GM18907 (cell line): ENCODE measurements around the gene ATP5F1D.
A peak's percentile ranks its signal among the peaks of the same experiment; 100 is the strongest.

Source experiments
- ATAC-seq: cut with Tn5 transposase; IDR thresholded peaks from one replicate; pipeline ENCODE4 v1.9.1; 2021; ENCODE audit warnings: mild to moderate bottlenecking, moderate library complexity; ENCODE audit not compliant: unreplicated experiment

The ATP5F1D gene

DNA sequence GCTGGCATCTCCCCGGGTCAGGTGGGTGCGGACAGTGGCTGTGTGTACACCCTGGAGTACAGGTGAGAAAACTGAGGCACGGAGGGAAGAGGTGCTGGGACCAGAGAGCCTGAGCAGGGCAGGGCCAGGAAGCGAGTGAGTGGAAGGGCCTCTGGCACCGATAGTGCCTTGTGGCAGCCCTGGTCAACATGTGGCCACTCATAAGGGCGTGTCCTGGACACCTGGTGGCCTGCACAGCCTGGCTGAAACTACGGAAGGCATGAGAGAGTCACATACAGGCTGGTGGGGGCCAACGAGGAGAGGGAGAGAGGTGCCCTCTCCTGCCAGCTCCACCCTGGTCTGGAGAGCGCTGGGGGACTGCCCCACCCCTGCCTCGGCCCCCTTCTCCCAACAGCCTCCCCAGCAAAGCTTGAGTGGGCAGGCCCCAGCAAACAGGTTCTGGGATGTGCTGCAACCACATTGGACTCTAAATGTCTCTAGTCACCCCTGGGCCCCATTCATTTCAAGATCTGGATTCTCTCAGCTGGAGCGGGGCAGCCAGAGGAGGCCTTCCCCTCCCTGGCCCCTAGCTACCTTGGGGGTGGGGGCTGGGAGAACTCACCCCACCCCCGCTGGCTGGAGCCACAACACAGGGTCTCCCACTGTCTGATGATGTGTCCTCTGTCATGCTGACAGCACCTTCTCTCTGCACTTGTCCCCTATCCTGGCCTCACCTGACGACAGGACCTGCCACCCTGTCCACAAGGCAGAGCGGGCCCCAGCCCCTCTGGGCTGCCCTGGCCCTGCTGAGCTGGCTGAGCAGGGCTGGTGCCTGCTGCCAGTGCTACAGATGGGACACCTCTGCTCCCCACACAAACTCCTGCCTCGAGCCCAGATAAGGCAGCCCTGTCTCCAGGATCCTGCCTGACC is 9.6 kb upstream of the ATP5F1D start:
- no peak for ATAC-seq

DNA sequence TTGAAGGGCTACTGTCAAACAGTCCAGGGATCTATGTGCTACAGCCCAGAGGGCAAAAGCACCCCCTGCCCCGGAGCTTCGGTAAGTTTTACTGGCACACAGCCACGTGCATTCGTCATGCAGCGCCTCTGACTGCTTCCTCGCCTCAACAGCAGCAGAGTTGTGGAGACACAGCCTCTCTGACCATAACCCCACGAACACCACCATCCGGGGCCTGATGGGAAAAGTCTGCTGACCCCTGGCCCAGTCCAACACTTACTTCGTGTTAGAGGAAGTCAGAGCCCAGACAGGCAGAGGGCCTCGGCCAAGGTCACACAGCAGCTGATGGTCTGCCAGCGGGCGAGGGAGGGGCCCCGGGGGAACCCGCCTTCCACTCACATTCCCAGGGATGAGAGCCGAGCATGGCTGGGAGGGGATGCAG is 8.9 kb upstream of the ATP5F1D start:
- no peak for ATAC-seq

DNA sequence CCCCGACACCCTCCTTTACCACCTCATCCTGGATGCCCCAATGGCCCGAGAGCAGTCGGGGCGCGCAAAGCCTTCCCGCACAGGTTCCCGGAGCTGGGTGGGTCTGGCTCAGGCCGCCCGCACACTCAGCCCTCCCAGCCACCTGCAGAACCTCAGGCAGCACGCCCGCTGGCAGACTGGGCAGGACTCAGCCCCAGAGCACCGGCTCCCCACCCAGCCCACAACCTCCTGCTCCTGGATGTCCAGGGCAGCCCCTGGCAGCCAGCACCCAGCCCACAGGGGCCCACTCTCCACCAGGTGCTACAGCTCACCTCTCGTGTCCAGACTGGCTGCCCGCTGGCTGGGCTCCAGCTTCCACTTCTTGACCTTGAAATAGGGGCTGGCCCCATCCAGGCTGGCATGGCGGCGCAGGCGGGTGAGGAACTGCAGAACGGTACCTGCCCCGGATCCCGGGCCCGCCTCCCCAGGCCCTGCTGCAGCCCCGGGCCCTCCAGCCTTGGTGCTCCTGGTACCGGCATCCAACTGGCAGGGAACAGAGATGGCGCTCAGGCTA is 8.4 kb upstream of the ATP5F1D start:
- ATAC-seq = no peak

DNA sequence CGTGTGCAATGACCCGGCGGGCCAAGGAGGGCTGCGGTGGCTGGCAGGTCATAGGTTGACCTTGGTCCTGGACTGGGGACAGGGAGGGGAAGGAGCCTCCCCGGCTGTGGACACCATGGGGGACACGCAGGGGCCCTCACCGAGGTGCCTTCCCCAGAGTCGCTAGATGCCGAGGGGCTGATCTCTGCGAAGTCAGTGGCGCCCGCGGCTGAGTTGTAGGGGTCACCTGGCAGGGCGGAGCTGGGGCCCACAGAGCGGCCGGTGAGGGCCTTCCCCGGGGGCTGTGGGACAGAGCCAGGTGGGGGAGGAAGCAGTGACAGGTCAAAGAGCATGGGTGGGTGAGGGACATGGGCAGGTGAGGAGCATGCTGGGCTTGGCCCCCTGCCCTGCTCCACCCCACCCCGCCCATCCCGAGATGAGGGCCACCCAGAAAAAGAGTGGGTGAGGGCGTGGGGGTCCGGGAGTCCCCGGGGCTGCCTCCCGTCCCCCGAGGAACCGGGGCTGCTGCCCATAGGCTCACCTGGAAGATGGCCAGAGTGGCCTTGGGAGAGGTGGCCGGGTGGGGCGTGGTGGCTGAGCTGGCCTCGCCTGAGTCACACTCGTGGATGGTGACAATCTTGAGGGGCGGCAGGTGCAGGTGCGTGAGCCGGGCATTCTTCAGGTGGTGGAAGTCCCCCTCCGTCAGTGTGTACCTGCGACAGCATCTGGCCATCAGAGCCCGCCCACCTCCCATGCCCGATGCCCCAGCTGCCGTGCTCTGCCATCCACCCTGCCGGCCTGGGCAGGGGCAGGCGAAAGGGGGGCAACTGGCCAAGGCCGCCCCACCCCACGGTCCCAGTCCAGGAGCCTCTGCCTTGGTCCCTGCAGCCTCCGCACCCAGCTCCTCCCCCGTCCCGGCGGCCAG is 7.2 kb upstream of the ATP5F1D start:
- ATAC-seq = no peak

DNA sequence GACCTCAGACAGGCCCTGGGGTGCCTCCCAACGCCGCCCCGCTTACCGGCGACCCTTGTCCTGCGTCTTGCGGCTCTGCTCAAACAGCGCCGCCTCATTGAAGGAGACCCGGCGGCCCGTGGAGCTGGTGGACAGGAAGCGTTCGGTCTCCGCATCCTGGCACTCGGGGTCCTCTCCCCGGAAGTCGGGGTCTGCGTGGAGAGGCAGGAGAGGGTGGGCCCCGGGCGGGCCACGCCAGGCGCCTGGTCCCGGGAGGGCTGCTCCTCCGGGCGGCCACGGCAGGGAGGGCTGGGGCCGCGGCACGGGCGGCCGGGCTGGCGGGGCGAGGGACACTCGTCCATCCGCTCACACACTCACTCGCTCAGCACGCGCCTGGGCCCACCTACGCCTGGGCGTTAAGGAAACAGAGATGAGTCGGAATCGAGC is 6.6 kb upstream of the ATP5F1D start:
- no peak for ATAC-seq

DNA sequence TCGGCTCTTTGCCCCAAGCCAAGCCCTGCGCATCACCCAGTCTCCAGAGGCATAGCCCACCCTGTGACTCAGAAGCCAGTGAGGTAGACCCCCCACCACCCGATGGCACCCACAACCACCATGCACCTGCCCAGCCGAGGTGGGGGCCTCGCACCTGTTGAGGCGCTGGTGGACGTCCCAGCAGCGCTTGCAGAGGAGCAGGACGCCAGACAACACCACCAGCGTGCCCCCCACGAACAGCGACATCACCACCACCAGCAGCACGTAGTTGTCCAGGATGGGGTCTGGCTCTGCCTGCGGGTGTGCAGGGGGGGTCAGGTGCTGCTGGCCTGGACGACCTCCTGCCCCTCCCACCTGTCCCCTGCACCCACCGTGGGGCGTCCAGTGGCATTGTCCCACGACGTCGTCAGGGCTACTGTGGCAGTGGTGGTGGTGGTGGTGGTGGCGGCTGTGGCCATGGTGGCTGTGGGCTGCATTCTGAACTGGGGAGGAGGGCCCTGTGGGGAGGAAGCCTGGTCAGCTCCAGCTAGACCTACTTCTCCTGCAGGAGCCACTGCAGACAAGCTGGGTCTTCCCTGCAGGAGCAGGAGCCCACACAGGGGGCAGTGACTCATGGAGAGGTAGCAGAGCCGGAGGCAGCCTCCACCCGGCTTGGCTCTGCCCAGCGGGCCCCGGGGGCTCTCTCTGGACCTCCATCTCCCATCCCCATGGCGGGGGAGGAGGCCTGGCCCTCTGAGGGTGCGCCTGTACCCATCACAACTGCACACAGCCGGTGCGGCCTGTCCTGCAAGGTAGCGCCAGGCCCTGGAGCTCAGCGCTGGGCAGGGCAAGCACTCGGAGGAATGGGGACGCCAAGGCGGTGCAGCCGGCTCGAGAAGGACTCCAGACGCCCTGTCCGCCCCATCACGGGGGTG is 5.7 kb upstream of the ATP5F1D start:
- ATAC-seq = no peak

DNA sequence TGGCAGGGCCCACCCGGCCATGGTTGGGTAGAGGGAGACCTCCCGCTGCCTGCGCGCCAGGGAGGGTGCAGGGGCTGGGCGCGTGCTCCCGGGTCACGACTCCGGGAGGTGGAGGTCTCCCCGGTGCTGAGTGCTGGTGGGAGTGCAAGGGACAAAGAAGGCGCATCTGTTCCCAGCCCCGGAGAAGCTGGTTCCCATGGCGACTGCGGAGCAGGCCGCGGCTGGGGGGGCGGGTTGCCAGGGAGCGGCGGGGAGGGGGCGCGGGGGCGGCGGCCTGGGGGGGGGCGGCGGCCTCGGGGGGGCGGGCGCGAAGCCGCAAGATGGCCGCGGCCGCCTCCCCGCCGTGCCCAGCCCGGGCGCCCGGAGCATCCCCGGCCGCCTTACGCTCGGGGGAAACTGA is 5.0 kb upstream of the ATP5F1D start:
- no peak for ATAC-seq

DNA sequence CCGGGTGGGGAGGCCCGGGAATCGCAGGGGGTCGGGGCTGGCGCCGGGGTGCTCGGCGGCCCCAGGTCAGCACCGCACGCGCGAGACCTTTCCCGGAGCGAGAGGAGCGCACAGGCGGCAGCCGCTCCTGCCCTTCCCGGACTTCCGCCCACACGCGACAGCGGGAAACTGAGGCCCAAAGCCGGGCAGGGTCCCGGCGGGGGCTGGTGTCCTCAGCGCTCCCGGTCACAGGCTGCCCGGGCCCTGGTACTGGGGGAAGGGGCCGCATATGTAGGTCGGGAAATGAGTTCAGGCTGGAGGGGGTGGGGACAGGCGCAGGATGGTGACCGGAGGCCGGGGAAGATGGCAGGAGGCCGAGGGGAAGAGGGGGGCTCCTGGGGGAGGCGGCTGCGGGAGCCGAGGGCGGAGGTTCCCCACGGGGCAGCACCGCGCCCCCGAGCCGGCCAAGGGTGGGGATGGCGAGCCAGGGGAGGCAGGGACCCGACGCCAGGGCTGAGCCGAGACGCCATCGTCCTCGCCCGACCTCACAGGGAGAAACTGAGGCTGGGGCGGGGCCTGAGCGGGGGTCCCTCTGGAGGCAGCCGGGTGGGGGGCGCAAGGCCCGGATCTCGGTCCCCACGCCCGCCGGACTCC is 4.4 kb upstream of the ATP5F1D start:
- ATAC-seq = no peak

DNA sequence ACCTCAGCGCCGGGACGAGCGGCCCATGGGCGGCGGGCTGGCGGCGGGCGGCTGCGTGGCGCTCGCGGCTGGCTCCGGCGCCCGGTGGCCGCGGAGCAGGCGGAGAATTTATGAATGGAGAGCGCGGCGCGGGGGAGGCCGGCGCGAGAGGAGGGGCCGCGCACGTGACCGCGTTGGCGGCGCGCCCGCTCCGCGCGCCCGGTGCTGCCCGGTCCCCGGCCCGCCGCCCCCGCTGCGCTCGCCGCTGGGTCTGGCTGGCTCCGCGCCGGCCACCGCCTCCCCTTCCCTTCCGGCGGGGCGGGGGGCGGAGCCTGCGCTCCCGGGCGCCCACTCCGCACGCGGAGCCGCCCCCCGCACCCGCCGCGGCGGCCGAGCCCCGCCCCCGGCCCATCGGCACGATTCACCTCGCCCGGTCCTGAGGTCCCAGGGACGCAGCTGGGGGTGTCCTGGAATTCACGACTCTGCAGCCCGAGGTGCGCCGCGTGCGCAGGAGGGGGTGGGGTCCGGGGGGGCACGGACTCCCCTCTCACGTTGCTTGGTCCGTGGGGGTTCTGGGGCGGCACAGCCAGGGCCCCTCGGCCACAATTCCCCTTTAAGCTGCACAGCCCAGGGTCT is 3.7 kb upstream of the ATP5F1D start, which contains the start of gene CBARP:
TSS of gene CBARP (minus strand) at position 252 of the 615 bp plus-strand sequence. CDS start 1,905 bp downstream, outside the sequence.
- ATAC-seq = no peak

DNA sequence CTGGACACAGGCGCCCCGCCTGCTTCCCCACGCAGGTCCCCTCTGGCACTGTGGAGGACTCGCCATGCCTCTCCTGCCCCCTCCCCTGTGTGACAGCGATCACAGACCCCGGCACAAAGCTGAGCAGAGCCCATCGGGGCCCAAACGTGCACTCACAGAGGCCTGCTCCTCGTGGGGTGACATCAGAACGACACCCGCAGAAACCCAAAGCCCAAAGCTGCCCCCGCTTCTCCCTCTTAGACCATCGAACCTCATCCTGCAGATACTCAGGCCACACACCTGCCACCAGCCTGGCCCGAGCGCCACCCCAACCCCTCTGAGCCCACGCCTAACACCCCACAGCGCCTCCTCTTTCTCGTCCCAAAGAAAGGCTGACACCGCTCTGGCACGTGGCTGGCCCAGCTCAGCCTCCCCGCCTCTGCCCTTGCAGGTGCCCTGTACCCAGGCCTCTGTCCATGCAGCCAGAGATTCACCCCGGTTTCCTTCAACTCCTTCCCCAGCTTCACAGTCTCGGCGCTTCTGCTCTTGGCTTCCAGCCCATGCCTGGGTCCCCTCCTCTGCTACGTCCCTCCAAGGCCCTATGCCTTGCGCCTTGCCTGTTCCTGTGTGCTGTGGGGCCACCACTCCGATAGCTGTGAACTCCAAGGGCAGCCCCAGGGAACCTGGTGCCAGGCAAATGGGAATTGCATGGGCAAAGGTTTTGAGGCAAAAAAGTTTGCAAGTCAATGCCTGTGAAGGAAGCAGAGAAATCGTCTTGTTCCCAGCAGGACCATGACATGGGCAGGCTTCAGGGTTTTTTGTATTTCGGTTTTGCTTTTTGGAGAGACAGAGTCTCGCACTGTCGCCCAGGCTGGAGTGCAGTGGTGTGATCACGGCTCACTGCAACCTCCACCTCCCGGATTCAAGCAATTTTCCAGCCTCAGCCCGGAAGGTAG is 2.9 kb upstream of the ATP5F1D start:
- no peak for ATAC-seq

DNA sequence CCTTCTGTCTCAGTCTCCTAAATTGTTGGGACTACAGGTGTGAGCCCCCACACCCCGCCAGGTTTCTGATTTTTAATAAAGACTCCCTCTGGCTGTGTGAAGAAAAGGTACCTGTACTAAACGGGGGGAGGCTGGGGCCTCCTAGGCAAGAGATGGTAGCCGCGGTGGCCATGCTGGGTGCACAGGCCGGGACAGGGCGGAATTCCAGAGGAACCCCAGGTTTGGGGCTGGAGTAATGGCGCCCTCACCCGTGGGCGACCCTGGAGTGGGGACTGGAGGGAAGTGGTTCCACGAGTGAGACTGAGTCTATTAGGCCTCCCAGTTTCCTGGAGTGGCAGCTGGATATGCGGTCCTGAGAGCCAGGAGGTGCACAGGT is 2.1 kb upstream of the ATP5F1D start:
- ATAC-seq = no peak

DNA sequence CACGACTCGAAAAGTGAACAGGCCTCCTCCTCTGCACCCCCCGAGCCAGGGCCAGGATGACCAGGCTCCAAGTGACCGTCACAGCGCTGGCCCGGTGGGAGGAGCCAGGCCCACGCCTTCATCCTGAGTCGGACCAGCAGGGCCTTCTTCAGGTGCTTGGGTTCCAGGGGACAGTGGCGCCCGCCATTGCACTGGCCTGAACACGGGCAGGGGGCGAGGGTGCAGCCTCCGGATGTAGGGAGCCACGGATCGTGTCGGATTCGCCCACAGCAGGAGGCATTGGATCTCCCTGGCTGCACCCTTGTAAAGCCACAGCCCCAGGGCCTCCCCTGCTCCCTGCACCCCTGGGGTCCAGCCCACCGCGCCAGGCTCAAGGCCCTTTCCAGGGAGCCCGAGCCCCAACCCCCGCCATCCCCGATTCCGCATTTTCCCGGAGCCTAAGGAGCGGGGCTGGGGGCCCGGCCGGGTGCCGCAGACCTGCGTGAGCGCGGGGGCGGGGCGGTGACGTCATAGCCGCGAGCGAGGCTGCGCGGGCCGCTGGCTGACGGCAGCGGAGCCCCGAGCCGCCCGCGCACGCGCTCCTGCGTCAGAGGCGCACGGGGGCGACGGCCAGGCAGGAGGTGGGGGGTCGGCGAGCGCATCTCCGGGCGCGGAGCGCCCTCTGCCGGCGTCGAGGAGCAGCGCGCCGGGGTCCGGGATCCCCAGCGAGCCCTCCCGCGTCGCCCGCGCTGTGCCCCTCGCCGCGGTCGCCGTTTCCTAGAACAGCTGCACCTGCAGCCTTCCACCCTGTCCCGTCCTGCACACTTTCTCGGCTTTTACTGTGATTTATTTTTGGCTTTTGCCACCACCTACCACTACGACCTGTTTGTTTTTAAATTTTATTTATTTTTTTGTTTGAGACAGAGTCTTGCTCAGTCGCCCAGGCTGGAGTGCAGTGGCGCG is 1.5 kb upstream of the ATP5F1D start:
- ATAC-seq = peak; percentile 34

DNA sequence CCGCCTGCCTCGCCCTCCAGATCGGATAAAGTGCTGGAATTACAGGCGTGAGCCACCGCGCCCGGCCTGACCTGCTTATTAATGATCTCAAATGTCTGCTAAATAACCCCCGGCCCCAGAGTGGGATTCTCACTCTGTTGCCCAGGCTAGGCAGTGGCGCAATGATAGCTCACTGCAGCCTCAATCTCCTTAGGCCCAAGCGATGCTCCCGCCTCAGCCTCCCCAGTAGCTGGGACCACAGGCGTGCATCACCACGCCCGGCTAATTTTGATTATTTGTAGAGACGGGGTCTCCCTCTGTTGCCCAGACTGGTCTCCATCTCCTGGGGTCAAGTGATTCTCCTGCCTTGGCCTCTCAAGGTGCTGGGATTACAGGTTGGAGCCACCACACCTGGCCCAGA is 626 bp upstream of the ATP5F1D start:
- no peak for ATAC-seq

DNA sequence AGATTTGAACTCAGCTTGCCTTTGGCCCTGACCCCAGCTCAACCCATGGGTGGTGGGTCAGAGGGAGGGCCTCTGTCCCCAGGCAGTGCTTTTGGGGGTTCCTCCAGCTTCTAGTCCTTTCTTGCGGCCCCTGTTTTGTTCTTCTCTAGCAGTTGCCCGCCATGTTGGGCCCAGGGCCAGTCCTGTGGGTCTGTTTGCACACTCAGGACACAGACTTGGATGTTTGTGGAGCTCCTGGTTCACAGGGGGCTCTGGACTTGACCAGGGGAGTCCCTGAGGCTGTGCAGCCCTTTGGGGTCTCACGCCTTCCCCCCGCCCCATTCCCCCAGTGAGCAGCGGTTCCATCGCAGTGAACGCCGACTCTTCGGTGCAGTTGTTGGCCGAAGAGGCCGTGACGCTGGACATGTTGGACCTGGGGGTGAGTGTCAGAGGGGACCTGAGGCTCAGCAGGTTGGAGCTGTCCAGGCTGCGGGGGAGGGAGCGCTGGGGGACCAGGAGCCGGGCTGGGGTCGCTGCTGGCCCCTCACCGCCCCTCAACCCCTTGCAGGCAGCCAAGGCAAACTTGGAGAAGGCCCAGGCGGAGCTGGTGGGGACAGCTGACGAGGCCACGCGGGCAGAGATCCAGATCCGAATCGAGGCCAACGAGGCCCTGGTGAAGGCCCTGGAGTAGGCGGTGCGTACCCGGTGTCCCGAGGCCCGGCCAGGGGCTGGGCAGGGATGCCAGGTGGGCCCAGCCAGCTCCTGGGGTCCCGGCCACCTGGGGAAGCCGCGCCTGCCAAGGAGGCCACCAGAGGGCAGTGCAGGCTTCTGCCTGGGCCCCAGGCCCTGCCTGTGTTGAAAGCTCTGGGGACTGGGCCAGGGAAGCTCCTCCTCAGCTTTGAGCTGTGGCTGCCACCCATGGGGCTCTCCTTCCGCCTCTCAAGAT is 2.5 kb downstream of the ATP5F1D start:
- no peak for ATAC-seq

DNA sequence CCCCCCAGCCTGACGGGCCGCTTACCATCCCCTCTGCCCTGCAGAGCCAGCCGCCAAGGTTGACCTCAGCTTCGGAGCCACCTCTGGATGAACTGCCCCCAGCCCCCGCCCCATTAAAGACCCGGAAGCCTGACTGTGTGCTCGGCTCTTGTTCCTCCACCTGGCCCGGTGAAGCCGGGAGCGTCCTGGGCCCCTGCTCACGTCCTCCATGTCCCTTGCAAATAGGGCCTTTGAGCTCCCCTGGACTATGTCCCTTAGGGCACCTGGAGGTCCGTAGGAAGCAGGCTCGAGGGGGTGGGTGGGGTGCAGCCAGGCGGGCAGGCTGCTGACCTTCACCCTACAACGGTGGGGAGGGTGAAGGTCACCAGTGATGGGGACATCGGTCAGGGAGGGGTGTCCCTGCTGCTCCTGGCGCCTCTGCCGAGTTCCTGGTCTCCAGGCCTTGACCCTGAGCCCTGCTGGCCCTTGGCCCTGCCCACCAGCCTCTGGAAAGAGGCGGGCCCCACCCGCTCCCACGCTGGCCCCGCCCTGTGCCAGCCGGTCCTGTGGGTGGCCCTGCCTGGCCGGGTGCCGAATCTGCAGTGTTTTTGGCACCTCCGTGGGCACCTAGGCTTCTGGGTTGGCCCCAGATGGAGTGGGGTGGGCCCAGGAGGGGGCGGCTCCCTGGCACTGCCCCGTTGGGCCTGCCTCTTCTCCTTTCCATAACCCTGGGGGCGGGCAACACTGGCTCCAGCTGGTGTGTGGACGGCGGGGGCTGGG is 3.3 kb downstream of the ATP5F1D start:
- ATAC-seq = no peak
